Memory B cell (primary cell): ENCODE results near the gene FTO.
A peak's percentile ranks its signal among the peaks of the same experiment; 100 is the strongest.

ENCODE experiments used
- ATAC-seq: fragments of 150-1000 bp; cut with Tn5 transposase; 2 replicates; pipeline ENCODE4 v1.10.0; 2021; ENCODE audit warnings: low read depth, mild to moderate bottlenecking, moderate library complexity
- DNase-seq, 2 donors: peaks; one replicate each; pipeline ENCODE4 v3.0.0; 2022; ENCODE audit warnings: low spot score in 2 of 2
- H3K27ac Mint-ChIP-seq: one replicate; pipeline ENCODE4 v1.8.0; 2022; ENCODE audit warnings: mild to moderate bottlenecking, moderate library complexity, mixed read lengths
- H3K27me3 Mint-ChIP-seq: one replicate; pipeline ENCODE4 v1.8.0; 2022; ENCODE audit warnings: mixed read lengths
- H3K36me3 Mint-ChIP-seq: one replicate; pipeline ENCODE4 v1.8.0; 2022; ENCODE audit warnings: mild to moderate bottlenecking, mixed read lengths
- H3K4me1 Mint-ChIP-seq: one replicate; pipeline ENCODE4 v1.8.0; 2022; ENCODE audit warnings: mixed read lengths
- H3K4me3 Mint-ChIP-seq: one replicate; pipeline ENCODE4 v1.8.0; 2022; ENCODE audit warnings: mild to moderate bottlenecking, moderate library complexity, mixed read lengths
- H3K9me3 Mint-ChIP-seq: one replicate; pipeline ENCODE4 v1.8.0; 2022; ENCODE audit warnings: mixed read lengths

The FTO gene

GRCh38 chr16:54048586-54049495 lies 344.9 kb downstream of the FTO start:
- Mint-ChIP-seq H3K4me1 (no peaks in the 10 kb centered on the region), H3K27ac (peak overlapping the region; percentile 28)
- no peak for ATAC-seq

GRCh38 chr16:54049591-54050458 lies 345.9 kb downstream of the FTO start:
- H3K4me1 Mint-ChIP-seq: no peaks in the 10 kb centered on the region
- no peaks in the 10 kb centered on the region for H3K27me3 Mint-ChIP-seq
- no peak overlapping the region for H3K4me3 Mint-ChIP-seq
- H3K9me3 Mint-ChIP-seq: no peaks in the 10 kb centered on the region
- H3K27ac Mint-ChIP-seq: peak overlapping the region; percentile 28
- ATAC-seq: no peak
- no peak for DNase-seq
- H3K36me3 Mint-ChIP-seq: peaks cover under 1% of the 10 kb centered on the region

More at GRCh38 chr16:54048586-54049495, 344.9 kb downstream of the FTO start:
- H3K27me3 Mint-ChIP-seq: no peaks in the 10 kb centered on the region
- no peak overlapping the region for H3K4me3 Mint-ChIP-seq
- peaks cover 2% of the 10 kb centered on the region for H3K36me3 Mint-ChIP-seq
- H3K9me3 Mint-ChIP-seq: no peaks in the 10 kb centered on the region
- DNase-seq: no peak

- H3K36me3 Mint-ChIP-seq: no peaks in the 10 kb centered on the region
- DNase-seq: no peak
These were observed 346.7 kb downstream of the FTO start for GRCh38 chr16:54050459-54051210.

GRCh38 chr16:54051821-54052220 lies 347.9 kb downstream of the FTO start:
- H3K27ac Mint-ChIP-seq: no peak overlapping the region

More at GRCh38 chr16:54050459-54051210, 346.7 kb downstream of the FTO start:
- Mint-ChIP-seq H3K27me3 (no peaks in the 10 kb centered on the region), H3K4me1 (no peaks in the 10 kb centered on the region), H3K27ac (no peak overlapping the region), H3K9me3 (no peaks in the 10 kb centered on the region), H3K4me3 (no peak overlapping the region)
- ATAC-seq: no peak

GRCh38 chr16:54052271-54052670 lies 348.3 kb downstream of the FTO start:
- no peak overlapping the region for H3K4me3 Mint-ChIP-seq
- ATAC-seq: no peak
- no peaks in the 10 kb centered on the region for H3K9me3 Mint-ChIP-seq
- H3K27me3 Mint-ChIP-seq: no peaks in the 10 kb centered on the region
- no peaks in the 10 kb centered on the region for H3K4me1 Mint-ChIP-seq
- DNase-seq: no peak
- peaks cover 9% of the 10 kb centered on the region for H3K36me3 Mint-ChIP-seq
- no peak overlapping the region for H3K27ac Mint-ChIP-seq

More at GRCh38 chr16:54051821-54052220, 347.9 kb downstream of the FTO start:
- no peaks in the 10 kb centered on the region for H3K4me1 Mint-ChIP-seq
- H3K27me3 Mint-ChIP-seq: no peaks in the 10 kb centered on the region
- peaks cover 4% of the 10 kb centered on the region for H3K36me3 Mint-ChIP-seq
- no peak for DNase-seq
- H3K9me3 Mint-ChIP-seq: no peaks in the 10 kb centered on the region
- no peak for ATAC-seq
- H3K4me3 Mint-ChIP-seq: no peak overlapping the region

GRCh38 chr16:54053891-54054820 lies 350.2 kb downstream of the FTO start:
- no peaks in the 10 kb centered on the region for H3K4me1 Mint-ChIP-seq
- peaks cover 10% of the 10 kb centered on the region for H3K36me3 Mint-ChIP-seq
- no peaks in the 10 kb centered on the region for H3K9me3 Mint-ChIP-seq
- no peak for ATAC-seq
- no peak overlapping the region for H3K27ac Mint-ChIP-seq
- H3K27me3 Mint-ChIP-seq: no peaks in the 10 kb centered on the region
- H3K4me3 Mint-ChIP-seq: no peak overlapping the region
- DNase-seq: no peak

- H3K27me3 Mint-ChIP-seq: no peaks in the 10 kb centered on the region
- no peak for DNase-seq
- H3K27ac Mint-ChIP-seq: no peak overlapping the region
- peaks cover 10% of the 10 kb centered on the region for H3K36me3 Mint-ChIP-seq
- no peaks in the 10 kb centered on the region for H3K4me1 Mint-ChIP-seq
- H3K4me3 Mint-ChIP-seq: no peak overlapping the region
- no peak for ATAC-seq
- no peaks in the 10 kb centered on the region for H3K9me3 Mint-ChIP-seq
These were observed 351.2 kb downstream of the FTO start for GRCh38 chr16:54055191-54055590.

- Mint-ChIP-seq H3K4me1 (no peaks in the 10 kb centered on the region), H3K27ac (no peak overlapping the region), H3K36me3 (peaks cover 10% of the 10 kb centered on the region), H3K9me3 (no peaks in the 10 kb centered on the region), H3K27me3 (no peaks in the 10 kb centered on the region), H3K4me3 (no peak overlapping the region)
- DNase-seq: no peak
- ATAC-seq: no peak
These were observed 351.9 kb downstream of the FTO start for GRCh38 chr16:54055864-54056263.

GRCh38 chr16:54056921-54057320 lies 353.0 kb downstream of the FTO start:
- peaks cover 10% of the 10 kb centered on the region for H3K36me3 Mint-ChIP-seq
- ATAC-seq (no peak), DNase-seq (no peak)
- H3K4me3 Mint-ChIP-seq: no peak overlapping the region
- H3K27me3 Mint-ChIP-seq: no peaks in the 10 kb centered on the region
- no peak overlapping the region for H3K27ac Mint-ChIP-seq
- no peaks in the 10 kb centered on the region for H3K9me3 Mint-ChIP-seq
- no peaks in the 10 kb centered on the region for H3K4me1 Mint-ChIP-seq

- ATAC-seq (no peak), DNase-seq (no peak)
- Mint-ChIP-seq H3K4me3 (no peak overlapping the region), H3K4me1 (no peaks in the 10 kb centered on the region), H3K27ac (no peak overlapping the region), H3K36me3 (peaks cover 14% of the 10 kb centered on the region), H3K27me3 (no peaks in the 10 kb centered on the region), H3K9me3 (no peaks in the 10 kb centered on the region)
These were observed 355.4 kb downstream of the FTO start for GRCh38 chr16:54059319-54059718.

- Mint-ChIP-seq H3K27ac (no peak overlapping the region), H3K4me3 (no peak overlapping the region), H3K4me1 (no peaks in the 10 kb centered on the region), H3K9me3 (no peaks in the 10 kb centered on the region), H3K36me3 (peaks cover 18% of the 10 kb centered on the region), H3K27me3 (no peaks in the 10 kb centered on the region)
- DNase-seq: no peak
- no peak for ATAC-seq
These were observed 356.9 kb downstream of the FTO start for GRCh38 chr16:54060599-54061421.

- Mint-ChIP-seq H3K36me3 (peaks cover 15% of the 10 kb centered on the region), H3K9me3 (no peaks in the 10 kb centered on the region), H3K4me3 (no peak overlapping the region), H3K4me1 (peaks cover under 1% of the 10 kb centered on the region), H3K27ac (no peak overlapping the region), H3K27me3 (no peaks in the 10 kb centered on the region)
- DNase-seq (no peak), ATAC-seq (no peak)
These were observed 357.5 kb downstream of the FTO start for GRCh38 chr16:54061454-54061853.
